ENCODE measurements around the gene MUCL3.

The MUCL3 gene

GRCh38 chr6:30928677-30929076, 12.1 kb upstream of the MUCL3 start:
- Histone ChIP-seq H3K4me2 (ENCODE audit: low read length) (no peak overlapping the region), H3K27me3 (ENCODE audit: control insufficient read depth, insufficient read depth, low read length) (no peaks in the 10 kb centered on the region), H3K4me1 (ENCODE audit: control insufficient read depth, insufficient read depth, low read length) (peaks cover 13% of the 10 kb centered on the region), H3K4me3 (ENCODE audit: low read length) (no peak overlapping the region), H3K36me3 (ENCODE audit: insufficient read depth, low read length) (peaks cover 18% of the 10 kb centered on the region), H3K9ac (ENCODE audit: low read depth, low read length) (no peak overlapping the region), H3K9me3 (replicated peaks; ENCODE audit: low read length) (no peaks in the 10 kb centered on the region)

GRCh38 chr6:30930506-30930905, 10.3 kb upstream of the MUCL3 start:
- Histone ChIP-seq H3K4me1 (ENCODE audit: control insufficient read depth, insufficient read depth, low read length) (peaks cover 13% of the 10 kb centered on the region), H3K27me3 (ENCODE audit: control insufficient read depth, insufficient read depth, low read length) (peaks cover 3% of the 10 kb centered on the region), H3K9ac (ENCODE audit: low read depth, low read length) (no peak overlapping the region), H3K4me2 (ENCODE audit: low read length) (no peak overlapping the region), H3K9me3 (replicated peaks; ENCODE audit: low read length) (no peaks in the 10 kb centered on the region), H3K36me3 (ENCODE audit: insufficient read depth, low read length) (peaks cover 16% of the 10 kb centered on the region), H3K4me3 (ENCODE audit: low read length) (no peak overlapping the region)

GRCh38 chr6:30931272-30931671, 9.5 kb upstream of the MUCL3 start:
- H3K4me2 ChIP-seq (ENCODE audit: low read length): no peak overlapping the region
- H3K27me3 ChIP-seq (ENCODE audit: control insufficient read depth, insufficient read depth, low read length): peaks cover 6% of the 10 kb centered on the region
- peaks cover 9% of the 10 kb centered on the region for H3K36me3 ChIP-seq (ENCODE audit: insufficient read depth, low read length)
- H3K9ac ChIP-seq (ENCODE audit: low read depth, low read length): no peak overlapping the region
- H3K4me3 ChIP-seq (ENCODE audit: low read length): no peak overlapping the region
- no peaks in the 10 kb centered on the region for H3K9me3 ChIP-seq (replicated peaks; ENCODE audit: low read length)
- peaks cover 10% of the 10 kb centered on the region for H3K4me1 ChIP-seq (ENCODE audit: control insufficient read depth, insufficient read depth, low read length)

GRCh38 chr6:30931969-30932645, 8.7 kb upstream of the MUCL3 start, which contains the start of gene SFTA2:
SFTA2 (minus strand) TSS chr6:30932170; CDS start chr6:30932096, 74 bp downstream.
- Histone ChIP-seq H3K36me3 (ENCODE audit: insufficient read depth, low read length) (peaks cover 3% of the 10 kb centered on the region), H3K27me3 (ENCODE audit: control insufficient read depth, insufficient read depth, low read length) (peaks cover 15% of the 10 kb centered on the region), H3K9ac (ENCODE audit: low read depth, low read length) (no peak within 1 kb of the TSS), H3K4me3 (ENCODE audit: low read length) (no peak within 1 kb of the TSS), H3K4me1 (ENCODE audit: control insufficient read depth, insufficient read depth, low read length) (peaks cover 2% of the 10 kb centered on the region), H3K4me2 (ENCODE audit: low read length) (no peak within 1 kb of the TSS), H3K9me3 (replicated peaks; ENCODE audit: low read length) (no peaks in the 10 kb centered on the region)

GRCh38 chr6:30932665-30933365, 8.0 kb upstream of the MUCL3 start:
- Histone ChIP-seq H3K27me3 (ENCODE audit: control insufficient read depth, insufficient read depth, low read length) (peaks cover 19% of the 10 kb centered on the region), H3K9me3 (replicated peaks; ENCODE audit: low read length) (no peaks in the 10 kb centered on the region), H3K4me1 (ENCODE audit: control insufficient read depth, insufficient read depth, low read length) (no peaks in the 10 kb centered on the region), H3K9ac (ENCODE audit: low read depth, low read length) (no peak overlapping the region), H3K36me3 (ENCODE audit: insufficient read depth, low read length) (no peaks in the 10 kb centered on the region), H3K4me2 (ENCODE audit: low read length) (no peak overlapping the region), H3K4me3 (ENCODE audit: low read length) (no peak overlapping the region)

GRCh38 chr6:30935018-30935417, 5.8 kb upstream of the MUCL3 start:
- H3K4me2 ChIP-seq (ENCODE audit: low read length): no peak overlapping the region
- H3K36me3 ChIP-seq (ENCODE audit: insufficient read depth, low read length): no peaks in the 10 kb centered on the region
- no peak overlapping the region for H3K9ac ChIP-seq (ENCODE audit: low read depth, low read length)
- H3K9me3 ChIP-seq (replicated peaks; ENCODE audit: low read length): no peaks in the 10 kb centered on the region
- no peaks in the 10 kb centered on the region for H3K4me1 ChIP-seq (ENCODE audit: control insufficient read depth, insufficient read depth, low read length)
- H3K27me3 ChIP-seq (ENCODE audit: control insufficient read depth, insufficient read depth, low read length): peaks cover 31% of the 10 kb centered on the region
- no peak overlapping the region for H3K4me3 ChIP-seq (ENCODE audit: low read length)

GRCh38 chr6:30937265-30937664, 3.5 kb upstream of the MUCL3 start:
- Histone ChIP-seq H3K36me3 (ENCODE audit: insufficient read depth, low read length) (no peaks in the 10 kb centered on the region), H3K9me3 (replicated peaks; ENCODE audit: low read length) (no peaks in the 10 kb centered on the region), H3K9ac (ENCODE audit: low read depth, low read length) (no peak overlapping the region), H3K4me3 (ENCODE audit: low read length) (no peak overlapping the region), H3K4me1 (ENCODE audit: control insufficient read depth, insufficient read depth, low read length) (peaks cover 3% of the 10 kb centered on the region), H3K4me2 (ENCODE audit: low read length) (no peak overlapping the region), H3K27me3 (ENCODE audit: control insufficient read depth, insufficient read depth, low read length) (peaks cover 36% of the 10 kb centered on the region)

GRCh38 chr6:30938730-30939129, 2.0 kb upstream of the MUCL3 start:
- Histone ChIP-seq H3K4me3 (ENCODE audit: low read length) (no peak overlapping the region), H3K36me3 (ENCODE audit: insufficient read depth, low read length) (no peaks in the 10 kb centered on the region), H3K27me3 (ENCODE audit: control insufficient read depth, insufficient read depth, low read length) (peaks cover 41% of the 10 kb centered on the region), H3K9me3 (replicated peaks; ENCODE audit: low read length) (no peaks in the 10 kb centered on the region), H3K4me1 (ENCODE audit: control insufficient read depth, insufficient read depth, low read length) (peaks cover 9% of the 10 kb centered on the region), H3K9ac (ENCODE audit: low read depth, low read length) (no peak overlapping the region), H3K4me2 (ENCODE audit: low read length) (no peak overlapping the region)

GRCh38 chr6:30939473-30939872, 1.3 kb upstream of the MUCL3 start:
- H3K4me3 ChIP-seq (ENCODE audit: low read length): no peak overlapping the region
- peaks cover 45% of the 10 kb centered on the region for H3K27me3 ChIP-seq (ENCODE audit: control insufficient read depth, insufficient read depth, low read length)
- no peak overlapping the region for H3K9ac ChIP-seq (ENCODE audit: low read depth, low read length)
- no peaks in the 10 kb centered on the region for H3K36me3 ChIP-seq (ENCODE audit: insufficient read depth, low read length)
- H3K4me1 ChIP-seq (ENCODE audit: control insufficient read depth, insufficient read depth, low read length): peaks cover 9% of the 10 kb centered on the region
- H3K9me3 ChIP-seq (replicated peaks; ENCODE audit: low read length): no peaks in the 10 kb centered on the region
- no peak overlapping the region for H3K4me2 ChIP-seq (ENCODE audit: low read length)

GRCh38 chr6:30942338-30943060, 1.7 kb downstream of the MUCL3 start:
- Histone ChIP-seq H3K9me3 (replicated peaks; ENCODE audit: low read length) (no peaks in the 10 kb centered on the region), H3K4me1 (ENCODE audit: control insufficient read depth, insufficient read depth, low read length) (peaks cover 9% of the 10 kb centered on the region), H3K27me3 (ENCODE audit: control insufficient read depth, insufficient read depth, low read length) (peaks cover 37% of the 10 kb centered on the region), H3K36me3 (ENCODE audit: insufficient read depth, low read length) (no peaks in the 10 kb centered on the region), H3K9ac (ENCODE audit: low read depth, low read length) (no peak overlapping the region), H3K4me2 (ENCODE audit: low read length) (peak overlapping the region; percentile 65), H3K4me3 (ENCODE audit: low read length) (no peak overlapping the region)

- H3K4me1 ChIP-seq (ENCODE audit: control insufficient read depth, insufficient read depth, low read length): peaks cover 9% of the 10 kb centered on the region
- H3K27me3 ChIP-seq (ENCODE audit: control insufficient read depth, insufficient read depth, low read length): peaks cover 40% of the 10 kb centered on the region
- no peaks in the 10 kb centered on the region for H3K9me3 ChIP-seq (replicated peaks; ENCODE audit: low read length)
- H3K9ac ChIP-seq (ENCODE audit: low read depth, low read length): no peak overlapping the region
- no peak overlapping the region for H3K4me2 ChIP-seq (ENCODE audit: low read length)
- H3K36me3 ChIP-seq (ENCODE audit: insufficient read depth, low read length): no peaks in the 10 kb centered on the region
- H3K4me3 ChIP-seq (ENCODE audit: low read length): no peak overlapping the region
Observed at GRCh38 chr6:30944051-30944450, 3.3 kb downstream of the MUCL3 start.

Measured in skeletal muscle satellite cell (primary cell).